ENCODE results near the gene PITPNM3.

Gene PITPNM3

DNA sequence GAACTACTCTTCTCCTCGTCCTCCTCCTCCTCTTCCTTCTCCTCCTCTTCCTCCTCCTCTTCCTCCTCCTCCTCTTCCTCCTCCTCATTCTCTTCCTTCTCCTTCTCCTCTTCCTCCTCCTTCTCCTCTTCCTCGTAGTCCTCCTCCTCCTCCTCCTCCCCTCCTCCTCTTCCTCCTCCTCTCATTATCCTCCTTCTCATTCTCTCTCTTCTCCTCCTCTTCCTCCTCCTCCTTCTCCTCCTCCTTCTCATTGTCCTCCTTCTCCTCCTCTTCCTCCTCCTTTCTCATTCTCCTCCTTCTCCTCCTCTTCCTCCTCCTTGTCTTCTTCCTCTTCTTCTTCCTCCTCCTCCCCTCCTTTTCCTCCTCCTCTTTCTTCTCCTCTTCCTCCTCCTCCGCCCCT, 4.1 kb upstream of the PITPNM3 start:
- no peaks in the 10 kb centered on the region for H3K36me3 ChIP-seq
- H3K27ac ChIP-seq = no peak overlapping the region
- H3K4me1 ChIP-seq (ENCODE audit: control insufficient read depth in 1 of 2, insufficient read depth in 1 of 2, low read depth in 1 of 2, low read length in 1 of 2) = no peaks in the 10 kb centered on the region
- TF ChIP-seq CTCF (IDR thresholded peaks at IDR 0.05) = no peak
- no peak overlapping the region for H3K4me3 ChIP-seq (ENCODE audit: low read depth in 1 of 2, low read length in 1 of 2)
- H3K9me3 ChIP-seq = no peaks in the 10 kb centered on the region
- H3K27me3 ChIP-seq = peaks cover 46% of the 10 kb centered on the region

GRCh38 chr17:6559753-6560215, 3.4 kb upstream of the PITPNM3 start:
- H3K4me1 ChIP-seq (ENCODE audit: control insufficient read depth in 1 of 2, insufficient read depth in 1 of 2, low read depth in 1 of 2, low read length in 1 of 2) = no peaks in the 10 kb centered on the region
- TF ChIP-seq CTCF (IDR thresholded peaks at IDR 0.05) = no peak
- no peaks in the 10 kb centered on the region for H3K36me3 ChIP-seq
- peaks cover 53% of the 10 kb centered on the region for H3K27me3 ChIP-seq
- H3K9me3 ChIP-seq = no peaks in the 10 kb centered on the region
- no peak overlapping the region for H3K27ac ChIP-seq
- no peak overlapping the region for H3K4me3 ChIP-seq (ENCODE audit: low read depth in 1 of 2, low read length in 1 of 2)

- Histone ChIP-seq H3K36me3 (no peaks in the 10 kb centered on the region), H3K9me3 (no peaks in the 10 kb centered on the region), H3K4me1 (ENCODE audit: control insufficient read depth in 1 of 2, insufficient read depth in 1 of 2, low read depth in 1 of 2, low read length in 1 of 2) (no peaks in the 10 kb centered on the region), H3K27ac (no peak overlapping the region), H3K4me3 (ENCODE audit: low read depth in 1 of 2, low read length in 1 of 2) (no peak overlapping the region), H3K27me3 (peaks cover 60% of the 10 kb centered on the region)
- no peak for TF ChIP-seq CTCF (IDR thresholded peaks at IDR 0.05)
Observed at GRCh38 chr17:6558932-6559752, 2.8 kb upstream of the PITPNM3 start.

GRCh38 chr17:6558276-6558675, 1.9 kb upstream of the PITPNM3 start:
- no peaks in the 10 kb centered on the region for H3K4me1 ChIP-seq (ENCODE audit: control insufficient read depth in 1 of 2, insufficient read depth in 1 of 2, low read depth in 1 of 2, low read length in 1 of 2)
- H3K27ac ChIP-seq = no peak overlapping the region
- peaks cover 69% of the 10 kb centered on the region for H3K27me3 ChIP-seq
- no peaks in the 10 kb centered on the region for H3K9me3 ChIP-seq
- H3K4me3 ChIP-seq (ENCODE audit: low read depth in 1 of 2, low read length in 1 of 2) = no peak overlapping the region
- no peaks in the 10 kb centered on the region for H3K36me3 ChIP-seq
- TF ChIP-seq CTCF (IDR thresholded peaks at IDR 0.05) = no peak

- no peaks in the 10 kb centered on the region for H3K36me3 ChIP-seq
Observed at GRCh38 chr17:6557040-6557438, 684 bp upstream of the PITPNM3 start.

More at GRCh38 chr17:6557040-6557438, 684 bp upstream of the PITPNM3 start:
- Histone ChIP-seq H3K27ac (no peak overlapping the region), H3K27me3 (peaks cover 80% of the 10 kb centered on the region), H3K9me3 (no peaks in the 10 kb centered on the region), H3K4me3 (ENCODE audit: low read depth in 1 of 2, low read length in 1 of 2) (no peak overlapping the region), H3K4me1 (ENCODE audit: control insufficient read depth in 1 of 2, insufficient read depth in 1 of 2, low read depth in 1 of 2, low read length in 1 of 2) (no peaks in the 10 kb centered on the region)
- TF ChIP-seq CTCF (IDR thresholded peaks at IDR 0.05) = no peak
